Stimulated activated naive CD8-positive, alpha-beta T cell treated with anti-CD3 and anti-CD28 coated beads, Interleukin-15, Interleukin-2, amounts not matched to agents 100 U/mL and 50 U/mL, for 24 hours (primary cell): ENCODE results near the gene C17orf114.
A peak's percentile ranks its signal among the peaks of the same experiment; 100 is the strongest.

Source experiments
- ATAC-seq: fragments of 150-1000 bp; cut with Tn5 transposase; one replicate; pipeline ENCODE4 v1.10.0; 2021
- DNase-seq: peaks from one replicate; pipeline ENCODE4 v3.0.0; 2021

Gene C17orf114

DNA sequence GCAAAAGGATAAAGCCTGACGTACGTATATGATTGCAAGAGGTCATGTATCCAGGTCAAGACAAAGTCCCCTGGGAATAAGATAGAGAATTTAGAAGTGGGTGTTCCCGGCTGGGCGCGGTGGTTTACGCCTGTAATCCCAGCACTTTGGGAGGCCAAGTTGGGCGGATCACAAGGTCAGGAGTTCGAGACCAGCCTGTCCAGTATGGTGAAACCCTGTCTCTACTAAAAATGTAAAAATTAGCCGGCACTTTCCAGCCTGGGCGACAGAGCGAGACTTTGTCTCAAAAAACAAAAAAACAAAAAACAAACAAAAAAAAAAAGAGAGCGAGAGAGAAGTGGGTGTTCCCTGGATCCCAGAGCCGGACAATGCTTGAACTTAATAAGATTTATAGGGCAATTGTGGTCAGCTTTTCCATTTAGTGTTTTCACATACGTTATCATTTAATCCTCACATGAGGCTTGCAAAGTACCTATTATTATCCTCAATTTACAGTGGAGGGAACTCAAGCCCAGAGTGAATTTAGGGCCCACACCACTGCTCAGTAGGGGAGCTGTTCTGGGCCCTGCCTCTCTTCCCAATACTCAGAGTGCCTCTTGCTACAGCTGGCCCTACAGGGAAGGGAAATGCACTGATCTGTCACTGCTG is 13.8 kb downstream of the C17orf114 start:
- DNase-seq (no peak), ATAC-seq (no peak)

DNA sequence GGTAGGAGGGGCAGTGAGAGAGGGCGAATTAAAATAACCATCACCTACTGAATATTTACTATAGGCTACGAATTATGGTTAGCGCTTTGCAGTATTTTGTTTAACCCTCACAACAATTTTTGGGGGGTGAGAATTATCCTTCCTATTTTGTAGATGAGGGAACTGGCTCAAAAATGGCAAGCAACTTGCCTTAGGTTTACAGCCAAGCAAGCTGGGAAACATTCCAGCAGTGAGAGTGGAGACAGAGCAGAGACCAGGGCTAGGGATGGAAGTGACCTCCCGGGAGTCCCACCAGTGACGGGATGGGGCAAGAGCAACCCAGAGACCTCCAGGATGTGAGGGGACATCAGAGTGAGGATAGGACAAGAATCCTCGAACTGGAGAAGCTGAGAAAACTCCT is 15.6 kb downstream of the C17orf114 start:
- ATAC-seq (no peak), DNase-seq (no peak)

DNA sequence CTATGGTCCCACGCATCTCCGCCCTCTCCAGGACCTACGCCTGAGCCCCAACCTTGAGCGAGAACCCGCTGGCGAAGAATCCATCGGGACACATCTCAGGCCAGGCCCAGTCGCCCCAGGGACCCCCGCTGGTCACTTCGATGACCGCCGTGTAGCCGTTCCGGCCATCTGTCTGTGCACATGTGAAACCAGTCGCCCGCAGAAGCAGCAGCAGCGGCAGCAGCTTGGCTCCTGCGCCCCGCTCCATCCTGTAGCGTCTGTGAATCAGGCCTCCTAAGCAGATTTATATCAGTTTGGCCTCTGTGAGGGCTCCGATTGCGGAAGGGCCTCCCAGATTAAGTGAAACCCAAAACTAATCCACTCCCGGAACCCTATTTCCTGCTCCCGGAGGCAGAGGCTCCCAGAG is 16.0 kb downstream of the C17orf114 start, which contains the start of gene VMO1:
VMO1 (minus strand) TSS at position 259 of the 406 bp plus-strand sequence; CDS start at position 247, 12 bp downstream.
- ATAC-seq (no peak), DNase-seq (no peak)

GRCh38 chr17:4785311-4786105 is 16.6 kb downstream of the C17orf114 start:
- no peak for ATAC-seq
- no peak for DNase-seq

DNA sequence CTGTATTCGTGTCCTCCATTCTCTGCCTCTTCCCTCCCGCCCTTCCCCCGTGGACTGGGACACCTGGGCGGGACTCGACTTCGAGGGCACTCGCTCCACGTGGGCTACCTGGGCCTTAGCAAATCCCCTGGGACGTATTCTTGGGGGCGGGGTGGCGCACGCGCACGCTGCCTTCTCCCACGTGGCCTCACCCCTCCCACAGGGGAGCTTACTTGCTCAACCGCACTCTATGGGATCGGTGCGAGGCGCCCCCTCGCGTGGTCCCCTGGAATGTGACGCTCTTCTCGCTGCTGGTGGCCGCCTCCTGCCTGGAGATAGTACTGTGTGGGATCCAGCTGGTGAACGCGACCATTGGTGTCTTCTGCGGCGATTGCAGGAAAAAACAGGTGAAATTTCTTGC is 19.5 kb downstream of the C17orf114 start:
- peak; percentile 20 for DNase-seq
- ATAC-seq: peak; percentile 41

GRCh38 chr17:4780325-4780955 is 21.7 kb downstream of the C17orf114 start:
- ATAC-seq (no peak), DNase-seq (no peak)

DNA sequence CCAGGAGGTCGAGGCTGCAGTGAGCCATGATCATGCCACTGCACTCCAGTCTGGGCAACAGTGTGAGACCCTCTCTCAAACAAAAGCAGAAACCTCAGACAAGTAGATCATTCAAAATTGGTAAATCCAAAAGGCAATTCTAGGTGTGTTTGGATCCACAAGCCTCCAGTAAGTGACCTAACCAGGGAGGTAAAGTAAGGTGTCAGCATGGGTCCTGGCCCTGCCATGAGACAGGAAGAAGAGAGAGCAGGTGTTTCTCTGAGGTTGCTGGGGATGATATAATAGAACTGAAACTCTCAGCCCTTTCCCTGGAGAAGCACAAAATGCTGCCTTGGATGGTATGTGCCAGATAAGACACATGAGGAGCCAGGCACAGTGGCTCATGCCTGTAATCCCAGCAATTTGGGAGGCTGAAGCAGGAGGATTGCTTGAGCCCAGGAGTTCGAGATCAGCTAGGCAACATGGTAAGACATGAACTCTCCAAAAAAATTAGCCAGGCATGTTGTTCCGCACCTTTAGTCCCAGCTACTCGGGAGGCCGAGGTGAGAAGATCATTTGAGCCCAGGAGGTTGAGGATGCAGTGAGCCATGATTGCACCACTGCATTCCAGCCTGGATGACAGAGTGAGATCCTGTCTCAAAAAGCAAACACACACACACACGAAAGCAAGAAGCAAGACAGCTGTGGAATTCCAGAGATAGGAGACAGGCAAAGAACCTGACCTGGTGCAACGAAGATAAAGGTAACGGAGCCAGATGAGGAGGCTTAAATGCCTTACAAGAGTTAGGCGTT is 24.0 kb downstream of the C17orf114 start:
- DNase-seq: no peak
- no peak for ATAC-seq

GRCh38 chr17:4772235-4772613 is 29.9 kb downstream of the C17orf114 start:
- no peak for ATAC-seq
- DNase-seq: no peak

DNA sequence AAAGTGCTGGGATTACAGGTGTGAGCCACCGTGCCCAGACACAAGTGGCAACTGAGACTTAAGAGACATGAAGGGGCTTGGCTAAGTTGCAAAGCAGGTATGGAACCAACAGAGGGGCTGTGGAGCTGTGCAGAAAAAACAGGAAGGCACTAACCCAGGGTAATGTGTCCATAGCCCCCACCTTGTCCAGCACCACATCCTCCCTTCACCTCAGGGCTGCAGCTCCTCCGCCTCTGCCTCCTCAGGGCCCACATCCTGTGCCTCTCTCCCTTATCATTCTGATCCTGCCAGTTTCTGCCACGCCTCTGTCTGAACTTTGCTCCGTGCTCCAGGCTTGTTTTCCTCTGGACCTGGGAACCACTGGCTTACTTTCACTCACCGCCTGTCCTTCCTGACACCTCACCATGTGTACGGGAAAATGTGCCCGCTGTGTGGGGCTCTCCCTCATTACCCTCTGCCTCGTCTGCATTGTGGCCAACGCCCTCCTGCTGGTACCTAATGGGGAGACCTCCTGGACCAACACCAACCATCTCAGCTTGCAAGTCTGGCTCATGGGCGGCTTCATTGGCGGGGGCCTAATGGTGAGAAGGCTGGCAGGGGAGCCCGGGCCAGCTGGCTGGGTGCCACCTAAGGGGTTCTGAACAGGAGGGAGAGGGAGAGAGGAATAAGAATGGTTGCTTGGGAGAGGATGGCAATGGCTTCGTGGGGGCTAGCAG is 30.5 kb downstream of the C17orf114 start, which contains the start of gene TM4SF5:
TM4SF5 (plus strand) TSS at position 368 of the 716 bp plus-strand sequence; CDS start at position 405, 37 bp downstream.
- ATAC-seq: no peak
- DNase-seq: no peak

DNA sequence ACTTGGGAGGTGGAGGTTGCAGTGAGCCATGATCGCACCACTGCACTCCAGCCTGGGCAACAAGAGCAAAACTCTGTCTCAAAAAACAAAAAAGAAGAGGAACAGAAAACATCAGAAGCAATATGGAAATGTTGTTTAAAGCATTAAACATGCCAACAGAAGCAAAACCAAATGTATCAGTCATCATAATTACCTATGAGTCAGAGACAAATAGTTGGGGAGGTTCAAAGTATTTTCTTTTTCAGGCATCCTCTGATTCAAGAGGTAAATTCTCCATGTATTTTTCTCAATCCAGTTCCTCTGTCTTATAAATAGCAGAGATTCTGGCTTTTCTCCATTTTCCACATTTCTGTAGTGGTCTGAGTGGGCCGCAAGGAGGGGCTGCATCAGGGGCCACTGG is 32.5 kb downstream of the C17orf114 start:
- ATAC-seq: no peak
- DNase-seq: no peak

GRCh38 chr17:4768298-4768697 is 33.8 kb downstream of the C17orf114 start:
- DNase-seq: no peak
- ATAC-seq: no peak

DNA sequence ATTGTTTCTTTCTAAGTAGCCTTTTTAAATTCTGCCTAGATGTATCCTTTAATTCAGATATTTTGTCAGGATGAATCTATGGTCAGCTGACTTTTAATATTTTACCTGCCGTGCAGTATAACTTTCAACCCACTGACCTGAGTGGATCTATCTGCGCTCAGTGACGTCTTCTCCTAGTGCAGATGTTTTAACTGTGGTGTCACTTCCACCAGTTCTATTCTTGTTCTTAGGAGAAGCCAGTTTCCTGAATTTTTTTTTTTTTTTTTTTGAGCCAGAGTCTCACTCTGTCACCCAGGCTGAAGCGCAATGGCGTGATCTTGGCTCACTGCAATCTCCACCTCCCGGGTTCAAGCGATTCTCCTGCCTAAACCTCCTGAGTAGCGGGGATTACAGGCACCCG is 35.4 kb downstream of the C17orf114 start:
- DNase-seq (no peak), ATAC-seq (no peak)

- DNase-seq (no peak), ATAC-seq (no peak)
Observed at GRCh38 chr17:4766201-4766600, 35.9 kb downstream of the C17orf114 start.

GRCh38 chr17:4764595-4764994 is 37.5 kb downstream of the C17orf114 start:
- no peak for DNase-seq

GRCh38 chr17:4759776-4760236 is 42.3 kb downstream of the C17orf114 start:
- DNase-seq (no peak), ATAC-seq (no peak)

More at GRCh38 chr17:4764595-4764994, 37.5 kb downstream of the C17orf114 start:
- no peak for ATAC-seq

DNA sequence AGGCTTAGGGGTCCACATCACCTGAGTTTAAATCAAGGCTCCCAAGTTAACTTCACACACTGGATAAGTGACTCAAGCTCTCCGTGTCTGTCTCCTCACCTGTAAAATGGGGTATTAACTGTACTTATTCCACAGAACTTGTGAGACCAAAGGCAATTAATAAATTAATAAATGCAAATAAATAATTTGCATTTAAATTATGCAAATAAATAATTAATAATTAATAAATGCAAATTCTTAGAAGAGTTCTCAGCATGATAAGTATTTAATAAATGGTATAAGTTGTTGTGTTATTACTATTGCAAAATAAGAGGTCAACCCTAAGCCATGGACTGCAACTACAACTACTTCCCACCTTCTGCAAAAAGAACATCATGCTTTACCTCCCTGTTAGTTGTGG is 48.7 kb downstream of the C17orf114 start:
- ATAC-seq (no peak), DNase-seq (no peak)

DNA sequence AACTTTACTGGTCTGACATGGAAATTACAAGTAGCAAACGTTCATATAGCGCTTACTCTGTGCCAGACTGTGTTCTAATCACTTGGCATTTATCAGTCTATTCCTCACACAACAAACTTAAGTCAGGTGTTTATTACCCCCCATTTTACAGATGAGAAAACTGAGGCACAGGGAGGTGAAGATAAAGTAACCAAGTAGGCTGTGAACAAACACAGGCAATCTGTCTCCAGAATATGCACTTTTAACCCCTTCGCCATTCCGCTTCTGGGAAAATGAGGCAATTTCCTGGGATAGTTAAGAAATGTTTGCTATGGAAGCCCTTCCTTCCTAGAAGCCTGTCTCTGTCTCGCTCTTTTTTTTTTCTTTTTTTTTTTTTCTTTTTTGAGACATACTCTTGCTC is 50.2 kb downstream of the C17orf114 start:
- no peak for ATAC-seq
- DNase-seq: no peak
